HG02678 (cell line): ENCODE results near the gene MRPS18A.

Experiments
- ATAC-seq: cut with Tn5 transposase; IDR thresholded peaks from one replicate; pipeline ENCODE4 v1.9.1; 2021; ENCODE audit warnings: mild to moderate bottlenecking, moderate library complexity; ENCODE audit not compliant: unreplicated experiment

The MRPS18A gene

DNA sequence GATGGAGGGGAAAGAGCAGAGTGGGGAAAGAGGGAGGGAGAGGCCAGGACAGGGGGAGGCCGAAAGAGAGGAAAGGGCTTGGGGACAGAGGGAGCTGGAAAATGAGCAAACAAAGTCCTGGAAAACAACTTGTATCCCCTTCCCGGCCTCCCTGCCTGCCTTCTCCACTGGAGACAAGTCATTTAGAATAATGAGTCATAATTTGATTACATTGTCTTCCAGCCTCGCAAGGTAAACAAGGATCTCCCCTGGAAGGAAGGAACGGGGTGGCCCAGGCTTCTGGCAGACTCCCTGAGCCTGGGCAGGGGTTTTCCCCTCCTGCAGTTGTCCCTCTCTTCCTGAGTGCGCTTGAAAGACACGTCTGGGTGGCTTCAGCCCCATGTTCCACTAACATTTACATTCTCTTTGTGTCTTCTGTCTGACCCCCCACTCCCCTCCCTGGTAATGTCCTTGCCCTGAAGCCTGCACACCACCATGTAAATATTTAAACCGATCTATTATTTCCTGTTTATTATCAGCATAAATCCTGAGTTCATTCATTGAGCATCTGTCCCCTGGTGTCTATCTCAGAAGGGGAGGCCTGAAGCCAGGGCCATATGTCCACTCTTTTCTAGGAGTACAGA lies 12.1 kb upstream of the MRPS18A start:
- no peak for ATAC-seq

DNA sequence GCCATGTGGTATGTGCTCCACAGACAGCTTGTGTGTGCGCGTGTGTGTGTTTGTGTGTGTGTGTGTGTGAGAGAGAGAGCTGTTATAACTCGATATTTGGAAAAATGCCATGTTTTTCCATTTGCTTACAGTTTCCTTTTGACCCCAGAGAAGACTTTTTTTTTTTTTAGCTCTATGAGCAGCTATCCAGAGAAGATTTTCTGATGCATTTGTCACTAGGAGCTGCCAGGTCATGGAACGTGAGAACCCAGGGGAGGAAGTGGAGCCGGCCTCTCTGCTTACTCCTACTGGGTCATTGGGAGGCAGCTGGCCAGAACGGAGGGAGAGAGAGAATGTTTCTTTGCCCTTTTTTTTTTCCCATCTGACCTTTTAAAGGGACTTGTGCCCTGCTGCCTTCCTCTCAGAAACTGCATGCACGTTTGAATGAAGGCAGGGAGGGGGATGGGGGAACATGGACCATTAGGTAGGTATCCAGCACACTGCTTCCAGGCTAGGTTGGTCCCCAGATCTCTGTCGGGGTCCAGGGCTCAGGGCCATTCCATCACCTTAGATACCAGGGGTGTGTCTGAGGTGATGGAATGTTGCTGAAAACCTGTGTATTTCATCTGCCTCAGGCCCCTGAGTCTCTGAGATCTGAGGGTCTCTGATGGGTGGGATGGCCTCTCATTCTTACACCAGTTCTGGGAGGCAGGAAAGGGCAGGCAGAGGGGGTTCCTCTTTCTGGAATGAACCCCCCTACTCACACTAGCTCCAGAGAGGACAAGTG lies 11.2 kb upstream of the MRPS18A start:
- no peak for ATAC-seq

DNA sequence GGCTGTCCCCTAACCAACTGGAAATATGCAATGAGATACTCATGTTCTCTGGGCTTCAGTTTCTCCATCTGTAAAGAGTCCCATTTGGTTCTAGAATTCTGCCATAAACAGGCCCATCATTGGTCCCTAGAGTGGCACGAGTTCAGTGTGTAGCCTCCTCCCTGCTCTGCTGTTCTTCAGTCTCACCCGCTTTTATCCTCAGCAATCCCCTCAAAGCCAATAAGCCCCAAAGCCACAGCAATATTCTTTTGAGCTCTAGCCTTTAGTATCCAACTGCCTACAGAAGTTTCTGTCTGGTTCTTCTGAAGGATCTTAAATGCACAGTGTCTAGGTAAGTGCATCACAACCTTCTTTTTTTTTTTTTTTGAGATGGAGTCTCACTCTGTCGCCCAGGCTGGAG lies 9.8 kb upstream of the MRPS18A start:
- no peak for ATAC-seq

DNA sequence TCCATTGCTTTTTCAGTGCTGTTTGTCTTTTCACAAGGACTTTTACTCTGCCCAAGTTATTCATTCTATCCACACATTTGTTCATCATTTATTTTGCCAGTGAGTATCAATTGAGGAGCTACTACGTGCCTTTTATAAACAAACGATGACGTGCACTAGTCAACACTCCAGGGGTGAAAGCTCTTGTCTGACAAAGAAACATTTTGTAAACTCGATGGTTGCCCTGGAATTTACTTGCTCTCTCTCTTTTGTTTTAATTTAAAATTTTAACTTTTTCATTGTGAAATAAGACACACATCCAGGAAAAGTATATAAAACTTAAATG lies 8.3 kb upstream of the MRPS18A start:
- ATAC-seq = no peak

DNA sequence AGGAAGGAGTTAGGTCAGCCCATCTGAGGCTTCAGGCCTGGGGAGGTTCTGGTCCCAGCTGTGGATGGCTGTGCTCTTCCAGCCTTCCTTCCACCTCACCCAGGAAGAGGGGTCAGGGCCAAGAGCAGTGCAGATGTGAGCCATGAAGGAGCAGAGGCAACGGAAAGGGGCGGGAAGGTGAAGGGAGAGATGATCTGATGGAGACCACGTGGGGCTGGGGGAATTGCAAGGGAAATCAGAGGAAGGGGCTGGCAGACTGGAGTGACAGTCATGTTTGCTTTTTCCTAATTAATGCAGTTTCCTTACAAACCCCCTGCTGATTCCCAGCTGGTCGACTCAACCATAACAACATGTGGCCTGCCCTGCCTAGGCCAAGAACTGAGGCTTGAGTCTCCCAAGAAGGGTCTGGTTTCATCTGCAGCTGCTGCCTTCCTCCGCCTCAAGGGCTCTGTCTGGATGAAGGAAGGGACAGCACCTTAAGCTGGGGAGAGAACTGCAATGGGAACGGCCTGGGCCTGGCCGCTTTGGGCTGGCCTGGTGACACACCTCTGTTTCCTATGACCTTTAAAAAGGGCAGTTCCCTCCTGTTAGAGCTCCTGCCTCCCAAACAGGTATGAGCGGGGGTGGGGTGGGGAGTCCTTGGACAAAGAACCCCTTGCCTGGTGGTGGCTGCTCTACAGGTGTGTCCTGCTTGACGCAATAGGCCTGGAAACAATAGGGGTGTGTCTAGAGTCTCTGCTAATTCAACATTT lies 7.8 kb upstream of the MRPS18A start:
- no peak for ATAC-seq

DNA sequence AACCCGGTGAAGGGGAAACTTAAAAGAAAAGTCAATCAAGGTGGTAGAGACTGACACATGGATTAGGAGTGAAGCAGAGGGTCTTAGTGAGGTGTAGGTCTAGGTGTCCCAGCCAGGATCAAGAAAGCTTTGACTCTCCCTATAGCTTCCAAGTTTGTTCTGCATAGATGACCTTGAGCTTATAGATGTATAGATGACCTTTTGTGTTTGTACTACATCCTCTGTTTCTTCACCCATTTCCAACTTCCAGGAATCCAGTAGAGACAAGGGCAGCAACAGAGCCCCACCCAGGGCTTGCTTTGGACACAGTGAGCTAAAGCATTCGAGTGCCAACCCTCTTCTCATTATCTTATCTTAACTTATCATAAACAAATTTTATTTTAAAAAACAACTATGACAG lies 1.8 kb upstream of the MRPS18A start:
- no peak for ATAC-seq

DNA sequence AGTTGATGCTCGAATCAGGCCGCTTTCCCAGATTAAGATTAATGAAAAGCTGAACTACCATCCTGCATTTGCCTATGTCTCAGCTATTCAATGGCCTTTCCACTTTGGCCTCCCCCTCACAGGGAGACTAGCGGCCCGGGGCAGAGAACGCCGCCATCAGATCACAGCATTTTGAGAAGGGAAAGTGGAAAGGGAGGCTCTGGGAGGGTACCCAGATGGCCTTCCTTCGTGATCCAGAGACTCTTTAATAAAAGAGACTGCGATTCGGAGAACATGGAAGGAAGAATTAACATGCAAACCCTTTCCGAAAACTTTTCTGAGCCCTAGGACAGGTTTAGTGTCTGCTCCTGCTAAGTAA lies 533 bp downstream of the MRPS18A start:
- no peak for ATAC-seq

DNA sequence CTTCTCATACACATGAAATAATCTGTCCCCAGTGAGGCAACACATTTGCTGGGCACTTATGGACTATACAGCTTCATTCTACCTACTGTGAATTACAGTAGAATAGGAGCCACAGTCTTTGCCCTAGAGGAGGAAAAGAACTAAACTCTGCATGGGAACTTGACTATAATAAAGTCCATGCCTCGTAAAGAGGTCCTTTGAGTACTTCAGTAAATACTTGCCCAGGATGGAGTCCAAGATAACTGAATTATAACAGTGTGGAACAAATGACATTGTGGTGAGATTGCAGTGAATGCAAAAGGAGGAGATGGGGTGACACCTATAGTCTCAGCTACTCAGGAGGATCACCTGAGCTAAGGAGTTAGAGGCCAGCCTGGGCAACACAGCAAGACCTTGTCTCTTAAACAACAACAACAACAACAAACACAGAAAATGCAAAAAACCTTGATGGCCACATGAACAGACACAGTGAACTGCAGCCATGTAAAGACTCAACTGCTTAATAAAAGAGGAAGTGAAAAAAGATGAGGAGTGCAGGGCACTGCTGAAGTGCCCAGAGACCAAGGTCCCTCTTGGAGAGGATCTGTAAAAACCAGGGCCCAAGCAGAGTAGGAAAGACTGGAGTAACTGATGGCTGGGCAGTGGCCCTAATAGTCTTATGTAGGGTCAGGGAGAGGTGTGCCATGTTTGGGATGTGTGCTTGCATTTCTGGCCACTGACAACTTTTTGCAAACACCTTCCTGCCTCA lies 3.7 kb downstream of the MRPS18A start:
- peak; percentile 57 for ATAC-seq

DNA sequence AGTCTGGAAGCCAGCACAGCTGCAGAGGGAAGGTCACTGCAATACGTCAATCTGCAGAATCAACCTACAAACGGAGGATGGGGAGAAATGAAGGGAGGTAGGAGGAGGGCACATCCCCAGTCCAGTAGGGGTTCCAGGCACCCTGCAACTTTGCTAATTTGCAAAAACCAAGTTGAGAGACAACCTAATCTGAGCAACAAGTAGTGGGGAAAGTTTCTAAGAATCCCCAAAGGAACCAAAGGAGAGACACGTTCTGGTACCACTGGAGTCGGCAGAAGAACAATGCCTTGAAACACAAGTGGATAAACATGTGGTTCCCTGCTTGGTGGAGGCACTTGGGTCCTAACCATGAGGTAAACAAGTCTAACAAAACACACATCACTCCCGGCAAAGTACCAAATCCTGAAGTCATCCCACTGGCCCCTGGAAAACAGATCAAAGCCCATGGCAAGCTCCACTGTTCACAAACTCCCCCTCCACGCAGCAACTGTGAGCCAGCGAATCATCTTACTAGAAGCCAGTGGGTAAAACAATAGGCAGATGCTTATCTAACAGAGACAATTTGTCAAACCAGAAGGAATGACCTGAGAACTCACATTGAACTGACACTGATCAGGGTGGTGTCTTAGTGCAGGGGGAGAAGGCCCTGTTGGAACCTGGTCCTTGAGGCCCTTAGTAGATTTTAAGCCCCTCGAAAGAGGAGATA lies 4.7 kb downstream of the MRPS18A start:
- no peak for ATAC-seq

DNA sequence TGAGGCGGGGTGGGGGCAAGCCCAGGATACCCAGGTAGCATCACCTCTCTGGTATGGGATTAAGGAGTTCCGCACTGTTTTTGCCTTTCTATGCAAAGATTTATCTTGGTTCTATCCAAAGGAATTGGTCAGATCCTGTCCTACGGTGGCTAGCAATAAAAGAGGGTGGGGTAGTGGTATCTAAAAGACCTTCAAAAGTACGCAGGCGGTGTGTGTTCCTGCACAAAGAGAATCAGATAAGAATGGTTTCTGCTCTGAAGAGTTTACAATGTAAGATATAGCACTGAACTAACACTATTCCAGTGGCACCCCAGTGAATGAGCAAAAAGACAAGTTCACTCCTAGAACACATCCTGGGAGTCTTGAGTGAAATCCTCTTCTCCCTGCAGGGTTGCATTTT lies 6.3 kb downstream of the MRPS18A start:
- no peak for ATAC-seq

DNA sequence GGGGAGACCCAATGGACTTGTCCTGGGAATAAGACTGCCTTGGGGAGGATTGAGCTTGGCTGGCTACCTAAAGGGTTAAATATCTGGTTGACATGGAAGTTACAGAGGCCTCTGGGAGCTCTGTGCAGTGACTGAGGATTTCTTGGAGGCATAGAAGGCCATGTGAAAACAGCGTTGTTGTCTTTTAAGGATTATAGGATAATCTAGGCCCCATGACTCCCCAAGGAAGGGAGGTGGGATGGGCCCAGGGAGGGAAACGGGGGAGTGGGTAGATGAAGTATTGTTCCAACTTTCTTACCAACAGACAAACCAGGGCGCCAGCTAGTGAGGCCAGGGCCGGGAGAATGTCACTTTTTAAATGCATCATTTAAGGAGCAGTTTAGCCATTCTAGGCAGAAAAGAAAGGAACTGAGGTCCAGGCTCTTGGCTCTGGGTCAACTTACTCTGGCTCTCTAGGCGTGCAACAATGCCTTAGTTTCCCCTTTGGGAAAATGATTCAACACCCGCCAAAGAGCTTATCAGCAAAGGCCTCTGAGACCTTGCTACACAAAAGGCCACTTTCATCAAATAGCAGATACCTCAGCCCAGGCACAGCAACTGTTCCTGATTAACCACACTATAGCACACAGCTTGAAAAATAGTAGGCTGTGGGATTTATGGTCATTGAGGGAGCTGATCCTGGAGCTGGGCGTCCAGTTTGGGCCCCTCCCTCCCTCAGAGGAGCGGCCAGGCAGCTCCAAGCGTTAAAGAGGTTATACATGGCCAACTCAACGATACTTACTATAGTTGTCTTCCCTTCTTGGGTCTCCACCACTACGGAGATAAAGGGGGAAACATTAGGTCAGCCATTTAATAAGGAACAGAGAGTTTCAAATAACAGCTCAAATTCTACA lies 7.0 kb downstream of the MRPS18A start:
- ATAC-seq = no peak

DNA sequence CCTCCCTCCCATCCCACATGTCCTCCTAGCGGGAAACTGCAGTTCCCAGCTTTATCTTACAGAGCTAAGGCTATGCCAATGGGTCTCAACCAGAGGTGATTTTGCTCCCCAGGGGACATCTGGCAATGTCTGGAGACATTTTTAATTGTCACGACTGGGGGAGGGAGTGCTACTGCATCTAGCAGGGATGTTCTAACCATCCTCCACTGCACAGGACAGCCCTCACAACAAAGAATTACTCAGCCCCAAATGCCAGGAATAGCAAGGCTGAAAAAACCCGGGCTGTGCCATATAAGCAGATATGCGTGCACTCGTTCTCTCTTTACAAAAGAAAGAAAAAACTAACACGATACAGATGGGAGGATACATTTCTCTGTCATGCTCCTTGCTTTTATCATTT lies 8.5 kb downstream of the MRPS18A start:
- ATAC-seq = no peak

DNA sequence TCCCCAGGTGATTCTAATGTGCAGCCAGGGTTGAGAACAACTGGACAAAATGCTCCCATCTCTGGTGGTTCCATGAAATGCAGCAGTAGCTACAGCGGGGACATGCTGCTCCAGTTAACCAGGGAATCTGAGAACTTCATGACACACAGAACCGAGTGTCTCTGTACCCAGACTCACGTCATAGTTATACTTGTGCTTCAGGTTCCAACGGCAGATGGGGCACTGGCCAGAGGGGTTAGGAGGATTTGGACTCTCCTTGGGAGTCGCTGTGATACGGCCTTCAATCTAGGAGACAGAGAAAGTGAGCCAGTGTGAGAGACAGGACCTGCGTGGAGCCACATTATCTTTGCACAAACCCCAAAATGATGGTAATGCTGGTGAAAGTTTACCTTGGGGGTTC lies 9.2 kb downstream of the MRPS18A start:
- no peak for ATAC-seq

DNA sequence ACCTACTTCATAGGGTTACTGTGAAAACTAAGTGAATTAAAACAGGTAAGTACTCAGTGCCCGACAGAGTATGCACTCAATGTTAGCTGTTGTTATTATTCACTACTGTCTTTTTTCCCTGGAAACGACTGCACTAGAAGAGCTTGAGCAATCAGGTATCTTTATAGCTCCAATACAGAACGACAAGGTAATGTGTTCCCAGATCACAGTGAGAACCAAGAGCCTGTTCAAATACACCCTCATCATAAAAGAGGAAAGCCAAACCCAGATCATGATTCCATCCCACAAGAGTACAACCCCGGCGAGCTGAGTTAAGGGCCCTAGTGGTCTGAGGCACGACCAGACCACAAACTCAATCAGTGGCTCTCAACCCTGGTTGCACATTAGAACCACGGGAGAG lies 9.8 kb downstream of the MRPS18A start:
- no peak for ATAC-seq

DNA sequence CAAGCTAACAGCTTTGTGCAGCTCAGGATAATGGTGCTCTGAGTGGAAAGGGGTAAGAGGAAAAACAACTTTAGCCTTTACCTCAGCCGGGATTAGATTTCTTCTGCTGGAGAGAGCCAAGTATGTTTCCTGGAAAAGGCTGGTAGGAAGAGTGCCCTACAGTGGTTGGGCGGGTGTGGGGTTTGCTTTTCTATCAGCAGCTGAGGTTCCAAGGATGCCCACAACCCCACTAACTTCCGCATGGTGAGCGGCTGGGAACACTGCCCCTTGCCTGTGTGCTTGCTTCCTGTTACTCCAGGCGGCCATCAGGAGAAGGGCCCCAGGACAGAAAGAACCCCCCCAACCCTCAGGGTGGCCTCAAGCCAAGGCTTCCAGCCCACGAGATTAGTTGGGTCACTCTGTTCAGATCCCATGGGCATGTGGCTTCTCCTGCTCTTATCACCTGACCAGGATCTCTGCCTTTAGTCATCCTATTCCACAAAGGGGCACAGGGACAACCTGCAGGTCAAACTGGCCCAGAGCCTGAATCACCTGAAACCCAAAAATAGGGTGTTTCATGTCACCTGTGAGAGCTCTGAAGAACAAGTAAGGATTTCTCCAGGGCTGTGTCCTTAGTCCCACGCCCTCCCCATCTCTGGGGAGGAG lies 10.5 kb downstream of the MRPS18A start:
- no peak for ATAC-seq

DNA sequence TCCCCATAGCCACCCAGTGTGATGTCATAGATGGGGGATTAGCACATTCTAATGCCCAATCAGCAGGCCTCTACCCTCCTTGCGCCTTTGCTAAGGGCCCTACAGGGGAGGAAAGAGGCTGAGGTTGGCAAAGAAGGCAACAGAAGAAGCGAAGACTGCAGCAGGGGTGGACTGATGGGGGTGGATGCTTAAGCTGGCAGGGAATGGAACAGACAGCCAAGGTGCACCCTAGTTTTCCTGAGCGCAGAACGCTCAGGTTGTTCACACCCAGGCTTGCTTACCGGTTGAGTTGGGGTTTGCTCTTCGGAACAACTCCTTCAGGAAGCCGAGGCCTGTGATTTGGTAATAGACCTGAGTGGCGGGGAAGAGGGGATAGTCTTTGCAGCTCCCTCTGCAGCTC lies 12.7 kb downstream of the MRPS18A start:
- no peak for ATAC-seq

DNA sequence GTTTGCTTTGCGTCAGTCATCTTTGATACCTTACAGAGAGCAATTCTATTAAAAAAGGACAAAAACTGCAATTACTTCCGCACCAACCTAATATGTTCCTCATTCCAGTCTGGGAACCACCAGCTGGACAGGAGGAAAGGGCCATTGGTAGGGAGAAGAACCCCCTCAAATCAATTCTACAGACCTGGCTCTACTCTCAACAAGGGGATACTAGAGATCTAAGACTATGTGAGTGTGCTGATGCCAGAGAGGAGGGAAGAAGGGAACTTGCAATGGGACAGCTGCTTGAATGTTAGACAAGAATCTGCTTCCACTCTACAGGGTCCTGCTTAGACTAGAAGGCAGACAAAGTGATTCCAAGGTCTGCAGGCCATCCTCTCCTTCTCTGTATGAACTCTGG lies 13.3 kb downstream of the MRPS18A start:
- ATAC-seq = no peak

DNA sequence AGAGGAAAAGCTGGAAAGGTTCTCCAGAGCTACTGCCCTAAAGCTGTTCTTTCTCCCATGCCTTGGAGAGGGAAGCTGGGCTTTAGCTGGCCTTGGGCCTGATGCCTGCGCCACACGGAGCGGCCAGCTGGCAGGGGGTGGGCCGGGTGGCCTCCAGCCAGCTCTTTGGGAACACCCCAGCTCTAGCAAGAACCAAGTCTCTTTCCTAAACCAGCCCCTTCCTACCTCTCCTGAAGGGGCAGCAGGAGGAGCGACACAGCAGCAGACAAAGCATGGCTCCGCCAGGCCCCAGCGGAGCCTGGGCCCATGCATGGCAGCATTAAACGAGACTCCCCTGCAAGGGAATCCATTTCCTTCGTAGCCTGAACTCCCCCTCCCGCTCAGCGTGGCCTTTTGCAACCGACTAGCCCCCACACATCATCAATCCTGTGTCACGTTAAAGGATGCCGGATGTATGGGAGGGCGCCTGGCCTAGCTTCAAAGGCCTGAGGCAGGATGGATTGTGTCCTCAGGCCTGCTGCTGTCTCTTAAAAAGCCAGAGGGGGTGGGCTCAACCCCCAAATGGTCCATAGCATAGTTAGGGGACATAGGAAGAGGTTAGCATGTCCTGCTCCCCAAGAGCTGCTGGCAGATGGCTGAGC lies 14.0 kb downstream of the MRPS18A start:
- no peak for ATAC-seq
